ENCODE results near the gene SF3A2.

GRCh38 chr19:2209408-2209807 lies 27.2 kb upstream of the SF3A2 start:
- TF ChIP-seq CTCF (IDR thresholded peaks at IDR 0.05) (no peak), POLR2AphosphoS5 (IDR thresholded peaks at IDR 0.05) (no peak)

All from sigmoid colon (tissue), 4 donors.